ENCODE measurements around the gene FNDC5.

FNDC5 gene

GRCh38 chr1:32897082-32898049 is 26.7 kb upstream of the FNDC5 start:
- no peak for DNase-seq (ENCODE audit: low read depth in 3 of 3)

DNA sequence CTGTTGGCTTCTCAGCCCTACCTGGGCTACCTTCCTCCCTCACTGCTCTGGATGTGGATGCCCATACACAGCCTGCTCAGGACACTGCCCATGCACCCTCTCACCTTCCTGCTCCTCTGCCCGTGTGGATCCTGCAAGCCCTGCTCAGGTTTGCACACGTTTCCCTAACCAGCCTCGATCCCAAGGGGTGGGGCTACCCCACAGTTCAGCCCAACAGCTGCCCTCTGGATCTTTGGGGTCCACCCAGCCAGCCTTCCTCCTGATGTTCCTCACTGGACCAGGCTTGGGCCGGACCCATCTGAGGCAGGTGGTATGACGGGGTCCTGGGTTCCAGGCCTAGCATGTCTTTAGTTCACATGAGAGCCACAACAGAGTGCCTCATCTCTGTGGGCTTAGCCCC is 25.7 kb upstream of the FNDC5 start:
- DNase-seq (ENCODE audit: low read depth in 3 of 3) = no peak

DNA sequence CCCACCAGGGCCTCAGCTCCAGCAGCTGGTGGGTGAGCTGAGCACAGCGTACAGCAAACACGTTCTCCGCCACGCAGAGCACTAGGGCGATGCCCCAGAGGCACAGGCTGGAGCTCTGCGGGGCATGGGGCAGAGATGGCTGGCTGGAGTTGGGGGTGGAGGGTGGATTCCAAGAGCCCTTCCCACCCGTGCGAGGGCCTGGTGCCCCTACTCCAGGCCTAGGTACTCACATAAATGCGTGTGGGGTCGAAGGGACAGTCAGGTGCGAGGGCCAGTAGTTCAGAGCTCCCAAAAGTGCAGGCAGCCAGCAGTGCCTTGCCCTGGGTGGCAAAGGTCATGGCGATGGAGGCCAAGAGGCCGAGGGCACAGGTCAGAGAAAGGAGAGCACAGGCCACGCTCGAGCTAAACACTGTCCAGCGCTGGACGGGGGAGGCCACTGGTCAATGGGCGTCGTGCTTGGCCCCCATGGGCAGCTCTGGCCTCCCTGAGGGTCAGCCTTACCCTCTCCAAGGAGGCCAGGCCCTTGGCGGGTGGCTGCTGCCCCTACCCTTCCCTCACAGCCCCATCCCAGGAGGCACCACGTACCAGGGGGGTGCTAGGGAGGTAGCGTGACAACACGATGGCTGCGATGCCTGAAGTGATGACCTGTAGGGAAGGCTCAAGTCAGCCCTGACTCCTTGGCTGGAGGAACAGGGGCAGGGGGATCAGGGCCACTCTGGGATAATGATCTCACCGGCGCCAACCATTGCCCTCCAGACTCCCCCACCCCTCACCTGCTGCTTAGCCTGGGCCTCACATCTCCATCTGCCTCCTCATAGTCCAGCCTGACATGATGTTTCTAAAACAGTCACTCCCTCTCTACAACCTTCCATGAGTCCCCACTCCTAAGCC is 24.9 kb upstream of the FNDC5 start:
- no peak for DNase-seq (ENCODE audit: low read depth in 3 of 3)

DNA sequence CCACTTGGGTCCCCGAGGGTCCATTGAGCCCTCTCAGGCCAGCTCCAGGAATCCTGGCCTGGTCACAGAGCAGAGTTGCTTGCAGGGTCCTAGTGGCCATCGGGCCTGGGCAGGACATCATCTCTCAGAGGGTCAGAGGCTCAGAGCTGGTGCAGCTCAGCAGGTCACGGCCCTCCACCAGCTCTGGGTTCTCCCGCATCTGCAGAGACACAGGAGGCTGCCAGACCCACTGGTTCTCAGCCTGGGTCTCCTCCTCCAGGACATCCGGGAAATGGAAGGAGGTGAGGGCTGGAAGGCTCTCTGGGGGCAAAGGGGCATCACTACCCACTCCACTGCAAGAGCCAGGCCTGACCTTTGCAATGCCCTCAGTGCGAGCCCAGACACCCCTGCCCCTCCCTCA is 24.0 kb upstream of the FNDC5 start:
- DNase-seq (ENCODE audit: low read depth in 3 of 3) = no peak

DNA sequence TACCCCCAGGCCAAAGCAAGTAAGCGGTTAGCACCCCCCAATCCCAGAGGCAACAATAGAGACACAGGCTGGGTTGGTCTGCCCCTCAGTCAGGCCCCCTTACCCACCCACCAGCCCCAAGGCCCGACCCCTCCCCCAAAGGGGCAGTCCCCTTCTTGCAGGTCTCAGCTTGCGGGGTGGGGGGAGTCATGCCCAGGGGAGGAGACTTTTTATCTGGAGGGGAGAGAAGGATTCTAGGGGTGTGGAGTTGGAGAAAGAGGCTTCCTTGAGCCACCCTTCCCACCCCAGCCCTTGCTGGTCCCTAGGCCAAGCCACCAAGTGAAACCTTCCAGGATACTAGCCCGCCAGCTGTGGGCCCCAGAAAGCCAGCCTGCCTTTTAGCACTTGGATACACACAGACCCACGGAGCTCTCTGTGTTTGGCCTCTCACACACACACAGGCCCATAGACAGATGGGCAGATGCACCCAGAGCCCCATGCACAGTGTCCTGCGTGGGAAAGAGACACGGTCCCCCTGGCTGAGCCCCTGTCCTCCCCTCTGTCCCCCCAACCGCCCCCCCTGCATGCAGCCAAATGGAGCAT is 23.4 kb upstream of the FNDC5 start:
- DNase-seq (ENCODE audit: low read depth in 3 of 3) = no peak

GRCh38 chr1:32893198-32894018 is 22.7 kb upstream of the FNDC5 start:
- DNase-seq (ENCODE audit: low read depth in 3 of 3) = no peak

DNA sequence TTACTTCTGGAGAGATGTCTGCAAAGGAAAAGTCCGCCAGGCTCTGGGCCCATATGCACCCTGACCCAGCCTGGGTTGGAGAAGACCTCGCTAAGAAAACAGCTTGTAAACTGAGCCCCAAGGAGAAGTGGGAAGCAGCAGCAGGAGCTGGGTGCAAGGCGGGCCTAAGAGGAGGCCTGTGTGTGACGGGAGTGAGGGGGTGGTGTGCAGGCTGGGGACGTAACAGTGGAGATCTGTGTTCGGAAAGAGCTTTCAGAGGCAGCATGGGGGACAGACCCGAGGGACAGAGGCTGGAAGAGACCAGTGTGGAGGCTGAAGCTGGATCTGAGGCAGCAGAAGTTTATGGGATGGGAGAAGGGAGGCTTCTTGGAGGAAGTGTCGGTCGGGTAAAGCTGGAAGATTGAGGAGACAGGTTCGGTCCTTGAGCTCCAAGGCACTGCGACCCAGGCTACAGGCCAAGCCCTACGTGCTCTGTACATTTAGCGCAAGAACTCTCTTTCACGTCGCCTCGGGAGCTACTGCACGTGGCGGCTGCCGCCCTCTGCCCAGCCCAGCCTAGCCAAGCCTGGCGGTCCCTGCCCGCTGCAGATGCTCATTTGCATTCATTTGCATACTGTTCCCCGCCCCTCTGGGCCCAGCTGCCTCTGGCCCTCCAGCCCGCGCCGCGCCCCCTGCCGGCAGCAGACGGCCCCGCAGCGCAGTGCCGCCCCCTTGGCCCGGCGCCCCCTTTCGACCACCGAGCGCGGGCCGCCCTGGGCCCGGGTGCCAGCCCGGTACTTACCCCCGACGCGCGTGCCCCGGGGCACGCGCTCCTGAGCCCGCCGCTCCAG is 21.9 kb upstream of the FNDC5 start:
- DNase-seq (ENCODE audit: low read depth in 3 of 3) = peak in 2 of 3 experiments; percentile 15 to 41

DNA sequence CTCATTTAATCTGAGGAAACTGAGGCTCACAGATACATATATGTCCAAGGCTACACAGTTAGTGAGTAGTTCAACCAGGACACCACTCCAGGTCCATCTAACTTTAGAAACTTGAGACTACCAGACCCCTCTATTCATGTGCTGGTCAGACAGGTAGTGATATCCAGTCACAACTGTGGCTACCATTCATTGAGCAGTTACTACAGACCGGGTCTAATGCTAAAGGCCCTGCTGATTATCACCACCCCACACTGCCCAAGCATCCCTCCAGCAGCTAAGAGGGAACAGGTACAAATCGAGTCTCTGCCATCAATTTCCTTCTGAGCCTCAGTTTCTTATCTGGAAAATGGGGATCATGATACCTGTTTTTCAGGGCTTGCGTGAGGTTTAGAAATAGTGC is 20.9 kb upstream of the FNDC5 start:
- no peak for DNase-seq (ENCODE audit: low read depth in 3 of 3)

GRCh38 chr1:32891241-32891570 is 20.5 kb upstream of the FNDC5 start:
- DNase-seq (ENCODE audit: low read depth in 3 of 3) = no peak

DNA sequence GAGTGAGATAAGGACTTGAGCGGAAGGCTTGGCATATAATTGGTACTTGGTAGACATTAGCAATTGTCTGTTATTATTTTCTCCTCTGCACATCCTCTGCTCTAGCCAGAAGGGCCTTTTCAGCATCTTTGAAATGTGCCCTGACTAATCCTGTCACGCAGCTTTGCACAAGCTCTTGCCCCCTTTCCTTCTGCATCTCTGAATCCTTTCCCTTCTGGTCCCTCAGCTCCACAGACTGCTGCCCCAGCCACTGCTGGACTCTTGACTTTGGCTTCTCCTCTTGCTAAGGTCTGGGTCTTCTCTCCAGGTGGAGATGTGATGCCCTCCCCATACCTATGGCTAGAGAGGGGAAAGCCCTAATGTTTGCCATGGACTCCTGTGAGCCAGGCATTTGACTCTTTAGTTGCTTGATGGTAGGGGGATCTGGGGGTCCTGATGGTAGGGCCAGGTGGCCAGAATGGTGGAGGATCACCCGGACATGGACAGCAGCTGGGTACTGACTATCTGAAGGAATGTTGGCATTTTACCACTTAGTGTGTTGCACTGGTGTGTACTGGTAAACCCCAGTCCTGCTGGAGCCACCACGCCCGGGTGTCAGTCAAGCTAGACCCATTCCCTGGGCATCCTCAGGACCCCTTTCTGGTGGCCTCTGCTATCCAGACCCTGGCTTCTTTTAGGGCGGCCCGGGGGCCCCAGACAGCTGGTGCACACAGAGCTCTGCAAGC is 20.0 kb upstream of the FNDC5 start:
- DNase-seq (ENCODE audit: low read depth in 3 of 3) = no peak

DNA sequence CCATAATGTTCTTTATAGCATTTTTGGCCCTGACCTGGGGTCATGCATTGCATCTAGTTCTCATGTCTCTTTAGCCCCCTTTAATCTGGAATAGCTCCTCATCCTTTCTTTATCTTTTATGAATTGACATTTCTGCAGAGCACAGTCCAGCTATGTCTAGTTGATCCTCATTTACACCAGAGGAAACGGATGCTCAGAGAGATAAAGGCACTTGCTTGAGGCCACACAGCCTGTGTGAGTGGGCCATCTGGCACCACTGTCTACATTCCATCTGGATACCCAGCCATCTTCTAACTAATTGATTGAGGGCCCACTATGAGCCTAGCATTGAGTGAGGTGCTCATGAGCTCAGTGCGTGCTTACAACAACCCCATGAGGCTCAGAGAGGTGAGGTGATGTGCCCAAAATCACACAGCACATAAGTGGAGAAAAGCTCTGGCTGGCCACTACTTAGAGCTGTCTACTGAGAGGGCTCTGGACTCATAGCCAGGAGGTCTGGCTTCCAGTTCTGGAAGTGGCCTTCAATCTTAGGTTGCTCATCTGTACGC is 19.1 kb upstream of the FNDC5 start:
- no peak for DNase-seq (ENCODE audit: low read depth in 3 of 3)

DNA sequence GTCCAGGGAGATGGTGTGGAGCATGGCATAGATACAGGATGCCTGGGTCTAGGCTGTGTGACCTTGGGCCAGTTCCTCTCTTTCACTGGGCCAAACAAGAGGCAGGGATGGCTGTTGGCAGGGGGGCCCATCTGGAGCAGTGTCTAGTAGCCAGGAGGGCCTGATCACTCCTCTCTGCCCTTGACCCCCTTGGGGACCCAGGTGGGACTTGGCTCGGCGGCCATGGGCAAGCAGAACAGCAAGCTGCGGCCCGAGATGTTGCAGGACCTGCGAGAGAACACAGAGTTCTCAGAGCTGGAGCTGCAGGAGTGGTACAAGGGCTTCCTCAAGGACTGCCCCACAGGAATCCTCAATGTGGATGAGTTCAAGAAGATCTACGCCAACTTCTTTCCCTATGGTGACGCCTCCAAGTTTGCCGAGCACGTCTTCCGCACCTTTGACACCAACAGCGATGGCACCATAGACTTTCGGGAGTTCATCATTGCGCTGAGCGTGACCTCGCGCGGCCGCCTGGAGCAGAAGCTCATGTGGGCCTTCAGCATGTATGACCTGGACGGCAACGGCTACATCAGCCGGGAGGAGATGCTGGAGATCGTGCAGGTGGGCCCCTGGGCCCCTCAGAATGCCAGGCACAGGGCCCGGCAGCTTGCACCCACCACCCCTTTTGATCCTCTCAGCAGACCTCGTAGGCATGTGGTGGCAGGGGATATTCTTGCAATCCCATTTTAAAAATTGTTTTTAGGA is 18.1 kb upstream of the FNDC5 start:
- DNase-seq (ENCODE audit: low read depth in 3 of 3) = no peak

DNA sequence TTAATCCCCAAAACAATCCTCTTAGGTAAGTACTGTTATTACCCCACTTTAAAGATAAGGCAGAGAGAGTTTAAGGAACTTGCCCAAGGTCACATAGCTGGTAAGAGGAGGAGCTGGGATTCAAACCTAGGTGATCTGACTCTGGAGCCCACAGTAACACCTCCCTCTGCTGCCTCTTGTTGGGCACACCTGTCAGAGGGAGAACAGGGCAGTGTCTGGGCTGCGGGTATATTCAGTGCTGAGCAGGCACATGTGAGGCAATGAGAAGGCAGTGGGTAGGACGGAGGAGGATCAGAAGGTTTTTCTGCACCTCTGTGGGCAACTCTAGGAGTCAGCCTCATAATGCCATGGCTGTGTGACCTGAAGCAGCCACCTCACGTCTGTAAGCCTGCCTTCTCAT is 17.4 kb upstream of the FNDC5 start:
- DNase-seq (ENCODE audit: low read depth in 3 of 3) = no peak

GRCh38 chr1:32887623-32888022 is 16.9 kb upstream of the FNDC5 start:
- no peak for DNase-seq (ENCODE audit: low read depth in 3 of 3)

- DNase-seq (ENCODE audit: low read depth in 3 of 3) = no peak
Observed at GRCh38 chr1:32886828-32887414, 16.2 kb upstream of the FNDC5 start.

DNA sequence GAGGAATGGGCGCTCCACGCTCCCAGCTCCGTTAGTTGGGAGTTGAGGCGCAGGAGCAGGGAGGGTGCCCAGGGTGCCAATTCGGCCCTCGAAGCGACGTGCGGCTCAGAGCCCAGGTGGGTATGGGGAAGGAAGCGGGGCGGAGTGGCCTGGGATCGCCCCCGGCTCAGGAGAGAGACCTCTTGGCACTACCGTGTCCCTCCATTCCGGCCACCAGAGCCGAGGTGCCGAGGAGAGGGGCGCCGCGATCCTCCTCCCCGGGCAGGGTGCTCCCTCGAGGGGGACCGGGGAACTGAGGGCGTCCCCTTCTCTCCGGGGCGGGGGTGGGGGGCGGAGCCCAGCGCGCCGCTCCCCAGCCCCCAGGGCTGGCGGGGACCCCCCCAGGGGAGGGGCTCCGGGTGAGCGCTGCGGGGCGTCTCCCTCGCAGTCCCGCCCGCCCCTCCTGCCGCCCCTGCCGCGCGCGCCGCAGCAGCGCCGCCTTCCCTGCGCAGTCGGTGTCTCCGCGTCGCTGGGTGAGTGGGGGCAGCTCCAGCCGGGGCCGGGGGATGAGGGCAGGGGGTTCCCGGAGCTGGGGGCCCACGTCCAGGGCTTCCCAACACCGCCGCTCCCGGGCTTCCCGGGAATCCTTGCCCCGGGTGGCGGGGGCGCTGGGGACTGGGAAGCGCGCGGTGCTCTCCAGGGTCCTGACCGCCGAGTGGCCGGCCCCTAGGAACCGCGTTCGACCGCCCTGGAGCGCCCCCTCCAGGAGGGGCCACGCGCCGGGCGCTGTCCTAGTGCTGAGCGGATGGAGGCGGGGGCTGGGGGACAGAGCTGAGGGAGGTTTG is 15.5 kb upstream of the FNDC5 start, which contains the start of gene HPCA:
HPCA (plus strand) TSS at position 488 of the 824 bp plus-strand sequence. CDS start 2,408 bp downstream, outside the sequence.
- peak in 1 of 3 experiments; percentile 17 for DNase-seq (ENCODE audit: low read depth in 3 of 3)

DNA sequence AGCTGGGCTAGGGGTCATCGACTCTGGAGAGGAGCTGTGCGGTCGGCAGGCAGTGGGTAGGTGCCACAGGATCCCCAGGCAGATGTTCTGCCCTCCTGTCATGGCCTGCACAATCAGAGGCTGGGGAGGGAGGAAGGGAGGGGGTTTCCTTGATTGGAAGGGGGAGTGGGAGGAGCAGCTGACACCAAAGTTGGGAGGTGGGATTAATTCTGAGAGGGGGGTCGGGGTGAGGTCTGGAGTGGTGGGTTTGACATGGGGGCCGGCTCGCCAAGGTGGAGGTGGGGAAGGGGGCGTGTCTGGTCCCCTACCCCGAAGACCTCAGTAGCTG is 14.9 kb upstream of the FNDC5 start:
- DNase-seq (ENCODE audit: low read depth in 3 of 3) = no peak

- no peak for DNase-seq (ENCODE audit: low read depth in 3 of 3)
Observed at GRCh38 chr1:32884726-32885125, 14.0 kb upstream of the FNDC5 start.

Data from stimulated activated CD4-positive, alpha-beta T cell treated with anti-CD3 and anti-CD28 coated beads, TNF-alpha, amount 100 ng/mL, for 24 hours (primary cell).